Endothelial cell of umbilical vein (primary cell): ENCODE results near the gene PWWP3B.

Experiments used
- EZH2 ChIP-seq: IDR thresholded peaks from 2 replicates; pipeline ENCODE4 v1.6.1; 2012; ENCODE audit warnings: borderline replicate concordance, low read depth, mild to moderate bottlenecking, moderate library complexity, low read length, inconsistent platforms; ENCODE audit not compliant: severe bottlenecking
- FOS ChIP-seq: IDR thresholded peaks from 2 replicates; pipeline ENCODE4 v1.6.1; 2011; ENCODE audit warnings: mild to moderate bottlenecking, low read length, moderate library complexity, borderline replicate concordance; ENCODE audit not compliant: insufficient read depth
- GATA2 ChIP-seq: IDR thresholded peaks from 2 replicates; pipeline ENCODE4 v1.7.0; 2011; ENCODE audit warnings: low read depth, mild to moderate bottlenecking, moderate library complexity, mixed read lengths, low read length; ENCODE audit not compliant: insufficient read length, insufficient read depth
- POLR2A ChIP-seq: IDR thresholded peaks from 2 replicates; pipeline ENCODE4 v1.6.1; 2012; ENCODE audit warnings: low read depth, mild to moderate bottlenecking, control low read depth, low read length
- POLR2AphosphoS5 ChIP-seq: IDR thresholded peaks from 2 replicates; pipeline ENCODE4 v1.6.1; 2012; ENCODE audit warnings: low read depth, mild to moderate bottlenecking, control low read depth, low read length, moderate library complexity; ENCODE audit not compliant: insufficient read depth
- TF ChIP-seq, protein P1 (sequence below), 2 donors: IDR thresholded peaks; 1 replicate in 1 of 2; 2 replicates in 1 of 2; pipeline ENCODE4 v1.5.1; 2011; ENCODE audit warnings: low read length in 2 of 2, mild to moderate bottlenecking in 2 of 2, moderate library complexity in 2 of 2, control low read depth in 1 of 2, inconsistent platforms in 1 of 2, low read depth in 1 of 2; ENCODE audit not compliant: insufficient read depth in 1 of 2; ENCODE audit errors: extremely low read depth in 1 of 2
- TF ChIP-seq, protein P2 (sequence below): IDR thresholded peaks from 2 replicates; pipeline ENCODE4 v1.6.1; 2011; ENCODE audit not compliant: insufficient read depth, insufficient read length

DNA sequence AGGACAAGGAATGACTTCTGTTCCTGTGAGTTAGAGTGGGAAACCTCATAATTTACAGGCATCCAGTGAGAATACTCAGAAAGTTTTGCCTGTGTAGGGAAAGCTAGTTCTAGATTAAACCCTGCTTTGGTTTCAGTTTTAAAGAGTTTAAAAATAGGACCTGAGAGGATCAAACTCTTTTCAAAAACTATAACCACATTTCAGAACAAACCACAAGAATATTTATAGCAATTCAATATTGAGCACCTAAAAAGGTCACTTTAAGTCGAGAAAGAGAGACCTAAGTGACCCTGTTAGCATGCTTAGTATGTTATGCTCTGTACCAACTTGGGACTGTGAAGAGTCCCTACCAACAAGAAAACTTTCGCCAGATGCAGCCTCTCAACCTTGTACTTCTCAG, 17.4 kb upstream of the PWWP3B start:
- TF ChIP-seq GATA2 (no peak), FOS (no peak), EZH2 (no peak), POLR2AphosphoS5 (no peak), POLR2A (no peak)
- TF ChIP-seq, protein P1, sequence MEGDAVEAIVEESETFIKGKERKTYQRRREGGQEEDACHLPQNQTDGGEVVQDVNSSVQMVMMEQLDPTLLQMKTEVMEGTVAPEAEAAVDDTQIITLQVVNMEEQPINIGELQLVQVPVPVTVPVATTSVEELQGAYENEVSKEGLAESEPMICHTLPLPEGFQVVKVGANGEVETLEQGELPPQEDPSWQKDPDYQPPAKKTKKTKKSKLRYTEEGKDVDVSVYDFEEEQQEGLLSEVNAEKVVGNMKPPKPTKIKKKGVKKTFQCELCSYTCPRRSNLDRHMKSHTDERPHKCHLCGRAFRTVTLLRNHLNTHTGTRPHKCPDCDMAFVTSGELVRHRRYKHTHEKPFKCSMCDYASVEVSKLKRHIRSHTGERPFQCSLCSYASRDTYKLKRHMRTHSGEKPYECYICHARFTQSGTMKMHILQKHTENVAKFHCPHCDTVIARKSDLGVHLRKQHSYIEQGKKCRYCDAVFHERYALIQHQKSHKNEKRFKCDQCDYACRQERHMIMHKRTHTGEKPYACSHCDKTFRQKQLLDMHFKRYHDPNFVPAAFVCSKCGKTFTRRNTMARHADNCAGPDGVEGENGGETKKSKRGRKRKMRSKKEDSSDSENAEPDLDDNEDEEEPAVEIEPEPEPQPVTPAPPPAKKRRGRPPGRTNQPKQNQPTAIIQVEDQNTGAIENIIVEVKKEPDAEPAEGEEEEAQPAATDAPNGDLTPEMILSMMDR (IDR thresholded peaks at IDR 0.05; ENCODE audit: extremely low read depth in 1 of 2, insufficient read depth in 1 of 2, low read depth in 1 of 2, low read length in 2 of 2) = no peak
- TF ChIP-seq, protein P2, sequence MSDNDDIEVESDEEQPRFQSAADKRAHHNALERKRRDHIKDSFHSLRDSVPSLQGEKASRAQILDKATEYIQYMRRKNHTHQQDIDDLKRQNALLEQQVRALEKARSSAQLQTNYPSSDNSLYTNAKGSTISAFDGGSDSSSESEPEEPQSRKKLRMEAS = no peak
